Stomach (tissue), 4 donors: ENCODE data around the gene RFTN1.

ENCODE experiments used
- POLR2A ChIP-seq, 4 donors: fragments of 450-650 bp; IDR thresholded peaks; one replicate each; pipeline ENCODE4 v1.6.1; 2016; ENCODE audit warnings: antibody characterized with exemption in 4 of 4, control low read depth in 2 of 4, mild to moderate bottlenecking in 1 of 4, moderate library complexity in 1 of 4
- POLR2AphosphoS5 ChIP-seq, 3 donors: sonication (generic); formaldehyde crosslinking; IDR thresholded peaks; one replicate each; pipeline ENCODE4 v1.6.1; 2016; ENCODE audit warnings: antibody characterized with exemption in 3 of 3
- TF ChIP-seq, protein P1 (sequence below), 7 experiments: fragments of 450-650 bp in 4 of 7; fragments of 200-600 bp in 3 of 7; sonication (generic) in 3 of 7; IDR thresholded peaks; one replicate each; pipeline ENCODE4 v1.5.1; 2016 to 2019; ENCODE audit warnings: antibody characterized with exemption in 7 of 7, control low read depth in 2 of 7, mild to moderate bottlenecking in 1 of 7

GRCh38 chr3:16402451-16402850 lies 111.0 kb downstream of the RFTN1 start:
- TF ChIP-seq, protein P1, sequence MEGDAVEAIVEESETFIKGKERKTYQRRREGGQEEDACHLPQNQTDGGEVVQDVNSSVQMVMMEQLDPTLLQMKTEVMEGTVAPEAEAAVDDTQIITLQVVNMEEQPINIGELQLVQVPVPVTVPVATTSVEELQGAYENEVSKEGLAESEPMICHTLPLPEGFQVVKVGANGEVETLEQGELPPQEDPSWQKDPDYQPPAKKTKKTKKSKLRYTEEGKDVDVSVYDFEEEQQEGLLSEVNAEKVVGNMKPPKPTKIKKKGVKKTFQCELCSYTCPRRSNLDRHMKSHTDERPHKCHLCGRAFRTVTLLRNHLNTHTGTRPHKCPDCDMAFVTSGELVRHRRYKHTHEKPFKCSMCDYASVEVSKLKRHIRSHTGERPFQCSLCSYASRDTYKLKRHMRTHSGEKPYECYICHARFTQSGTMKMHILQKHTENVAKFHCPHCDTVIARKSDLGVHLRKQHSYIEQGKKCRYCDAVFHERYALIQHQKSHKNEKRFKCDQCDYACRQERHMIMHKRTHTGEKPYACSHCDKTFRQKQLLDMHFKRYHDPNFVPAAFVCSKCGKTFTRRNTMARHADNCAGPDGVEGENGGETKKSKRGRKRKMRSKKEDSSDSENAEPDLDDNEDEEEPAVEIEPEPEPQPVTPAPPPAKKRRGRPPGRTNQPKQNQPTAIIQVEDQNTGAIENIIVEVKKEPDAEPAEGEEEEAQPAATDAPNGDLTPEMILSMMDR (IDR thresholded peaks at IDR 0.05): no peak
- TF ChIP-seq POLR2A (IDR thresholded peaks at IDR 0.05): no peak
- no peak for TF ChIP-seq POLR2AphosphoS5 (IDR thresholded peaks at IDR 0.05)
